GM21576 (cell line): ENCODE measurements around the gene EFCAB8.
A peak's percentile ranks its signal among the peaks of the same experiment; 100 is the strongest.

Source experiments
- ATAC-seq: cut with Tn5 transposase; IDR thresholded peaks from one replicate; pipeline ENCODE4 v1.9.1; 2021; ENCODE audit warnings: mild to moderate bottlenecking, moderate library complexity; ENCODE audit not compliant: unreplicated experiment

EFCAB8 gene

GRCh38 chr20:32858701-32859372, at the start of gene EFCAB8:
Gene EFCAB8, plus strand, starts transcription at chr20:32858923. Its CDS starts 4,870 bp downstream, at chr20:32863793.
- no peak for ATAC-seq

- ATAC-seq: no peak
Observed at GRCh38 chr20:32809907-32810306, 48.8 kb upstream of the EFCAB8 start.

GRCh38 chr20:32810941-32811340, 47.8 kb upstream of the EFCAB8 start:
- ATAC-seq: no peak

GRCh38 chr20:32811886-32812285, 46.8 kb upstream of the EFCAB8 start:
- no peak for ATAC-seq

- peak; percentile 33 for ATAC-seq
Observed at GRCh38 chr20:32819992-32820697, 38.6 kb upstream of the EFCAB8 start.

- no peak for ATAC-seq
Observed at GRCh38 chr20:32820698-32821377, 37.9 kb upstream of the EFCAB8 start.

- no peak for ATAC-seq
Observed at GRCh38 chr20:32822225-32822624, 36.5 kb upstream of the EFCAB8 start.

GRCh38 chr20:32823078-32823477, 35.6 kb upstream of the EFCAB8 start:
- no peak for ATAC-seq

- no peak for ATAC-seq
Observed at GRCh38 chr20:32823737-32824588, 34.8 kb upstream of the EFCAB8 start.

GRCh38 chr20:32828029-32828680, 30.6 kb upstream of the EFCAB8 start:
- ATAC-seq: no peak

GRCh38 chr20:32829311-32830005, 29.3 kb upstream of the EFCAB8 start:
- ATAC-seq: no peak

- no peak for ATAC-seq
Observed at GRCh38 chr20:32830437-32830836, 28.3 kb upstream of the EFCAB8 start.

GRCh38 chr20:32831982-32832381, 26.7 kb upstream of the EFCAB8 start:
- no peak for ATAC-seq

GRCh38 chr20:32832664-32833063, 26.1 kb upstream of the EFCAB8 start:
- no peak for ATAC-seq

GRCh38 chr20:32834972-32835371, 23.8 kb upstream of the EFCAB8 start:
- ATAC-seq: no peak

GRCh38 chr20:32837157-32837556, 21.6 kb upstream of the EFCAB8 start:
- ATAC-seq: no peak

- ATAC-seq: no peak
Observed at GRCh38 chr20:32839227-32839981, 19.3 kb upstream of the EFCAB8 start.

GRCh38 chr20:32839982-32840285, 18.8 kb upstream of the EFCAB8 start:
- ATAC-seq: no peak

GRCh38 chr20:32841174-32841573, 17.5 kb upstream of the EFCAB8 start:
- no peak for ATAC-seq
